ENCODE data around the gene CAPN15.

The CAPN15 gene

DNA sequence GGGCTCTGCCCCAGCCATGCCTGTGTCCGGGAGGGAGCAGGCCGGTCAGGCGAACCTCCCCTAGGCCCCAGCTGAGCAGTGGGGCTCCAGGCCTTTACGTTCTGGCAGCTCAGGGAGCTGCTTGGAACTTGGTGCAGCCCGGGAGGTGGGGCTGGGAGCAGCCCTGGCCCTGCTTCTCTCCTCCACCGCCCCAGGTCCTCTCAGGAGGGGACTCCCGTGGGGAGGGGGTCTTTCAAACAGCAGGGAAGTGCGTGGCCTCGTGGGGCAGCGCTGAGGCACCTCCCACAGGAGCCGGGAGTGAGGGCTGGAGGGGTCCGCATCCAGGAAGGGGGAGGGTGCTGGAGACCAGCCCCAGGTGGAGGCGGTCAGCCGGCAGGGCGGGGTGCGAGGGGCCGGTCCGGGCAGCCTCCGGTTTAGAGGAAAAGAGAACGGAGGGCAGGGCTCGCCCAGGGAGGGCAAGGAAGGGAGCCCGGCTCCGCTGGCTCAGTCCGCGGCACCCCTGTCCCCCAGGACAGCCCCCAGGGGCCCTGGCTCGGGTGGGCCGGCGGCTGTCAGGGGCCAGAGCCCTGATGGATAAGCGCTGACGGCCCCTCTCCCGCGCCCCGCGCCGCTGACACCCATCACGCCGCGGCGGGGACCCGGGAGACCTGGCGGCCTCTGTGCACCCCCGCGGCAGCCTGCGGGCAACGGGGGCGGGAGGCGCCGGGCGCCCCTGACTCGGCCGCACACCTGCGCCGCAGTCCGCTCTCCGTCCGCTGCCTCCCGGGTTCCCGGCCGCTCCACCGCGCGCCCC lies 32.1 kb downstream of the CAPN15 start:
- TF ChIP-seq TOX (CRISPR knock-in tag; IDR thresholded peaks at IDR 0.05; ENCODE audit: borderline replicate concordance) = no peak
- TF ChIP-seq SNAI2 (CRISPR knock-in tag; IDR thresholded peaks at IDR 0.05) = no peak
- TF ChIP-seq ZC3H10 (CRISPR knock-in tag; IDR thresholded peaks at IDR 0.05) = no peak
- no peak for TF ChIP-seq ARNTL (CRISPR knock-in tag; IDR thresholded peaks at IDR 0.05; ENCODE audit: borderline replicate concordance, low read depth)
- no peak for TF ChIP-seq OSR1 (CRISPR knock-in tag; IDR thresholded peaks at IDR 0.05)
- TF ChIP-seq ZFP3 (CRISPR knock-in tag; IDR thresholded peaks at IDR 0.05) = no peak
- TF ChIP-seq TCF4 (CRISPR knock-in tag; IDR thresholded peaks at IDR 0.05; ENCODE audit: borderline replicate concordance) = no peak
- no peak for ATAC-seq

- TF ChIP-seq BACH2 (CRISPR knock-in tag; IDR thresholded peaks at IDR 0.05; ENCODE audit: borderline replicate concordance) (no peak), TCF4 (CRISPR knock-in tag; IDR thresholded peaks at IDR 0.05; ENCODE audit: borderline replicate concordance) (no peak), ISL1 (CRISPR knock-in tag; IDR thresholded peaks at IDR 0.05) (no peak), GLIS3 (CRISPR knock-in tag; IDR thresholded peaks at IDR 0.05) (no peak), ZNF565 (CRISPR knock-in tag; conservative IDR thresholded peaks at IDR 0.05; ENCODE audit: low read depth) (no peak), POU6F1 (CRISPR knock-in tag; IDR thresholded peaks at IDR 0.05; ENCODE audit: borderline replicate concordance, low read depth) (no peak), ESRRG (CRISPR knock-in tag; IDR thresholded peaks at IDR 0.05) (no peak), ZNF70 (CRISPR knock-in tag; IDR thresholded peaks at IDR 0.05) (no peak), ARNTL (CRISPR knock-in tag; IDR thresholded peaks at IDR 0.05; ENCODE audit: borderline replicate concordance, low read depth) (no peak)
- TF ChIP-seq, protein P1, sequence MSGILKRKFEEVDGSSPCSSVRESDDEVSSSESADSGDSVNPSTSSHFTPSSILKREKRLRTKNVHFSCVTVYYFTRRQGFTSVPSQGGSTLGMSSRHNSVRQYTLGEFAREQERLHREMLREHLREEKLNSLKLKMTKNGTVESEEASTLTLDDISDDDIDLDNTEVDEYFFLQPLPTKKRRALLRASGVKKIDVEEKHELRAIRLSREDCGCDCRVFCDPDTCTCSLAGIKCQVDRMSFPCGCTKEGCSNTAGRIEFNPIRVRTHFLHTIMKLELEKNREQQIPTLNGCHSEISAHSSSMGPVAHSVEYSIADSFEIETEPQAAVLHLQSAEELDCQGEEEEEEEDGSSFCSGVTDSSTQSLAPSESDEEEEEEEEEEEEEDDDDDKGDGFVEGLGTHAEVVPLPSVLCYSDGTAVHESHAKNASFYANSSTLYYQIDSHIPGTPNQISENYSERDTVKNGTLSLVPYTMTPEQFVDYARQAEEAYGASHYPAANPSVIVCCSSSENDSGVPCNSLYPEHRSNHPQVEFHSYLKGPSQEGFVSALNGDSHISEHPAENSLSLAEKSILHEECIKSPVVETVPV (CRISPR knock-in tag; IDR thresholded peaks at IDR 0.05) = no peak
- ATAC-seq = no peak
Measured at GRCh38 chr16:560204-560700, 32.7 kb downstream of the CAPN15 start, which contains the start of gene PRR35. PRR35 (plus strand) TSS chr16:560394; CDS start chr16:563295, 2,901 bp downstream.

GRCh38 chr16:560701-561412 lies 33.3 kb downstream of the CAPN15 start:
- TF ChIP-seq ZNF565 (CRISPR knock-in tag; conservative IDR thresholded peaks at IDR 0.05; ENCODE audit: low read depth) = no peak
- TF ChIP-seq TSHZ2 (CRISPR knock-in tag; IDR thresholded peaks at IDR 0.05) = no peak
- TF ChIP-seq ZNF70 (CRISPR knock-in tag; IDR thresholded peaks at IDR 0.05) = no peak
- no peak for TF ChIP-seq BACH2 (CRISPR knock-in tag; IDR thresholded peaks at IDR 0.05; ENCODE audit: borderline replicate concordance)
- TF ChIP-seq ARNTL (CRISPR knock-in tag; IDR thresholded peaks at IDR 0.05; ENCODE audit: borderline replicate concordance, low read depth) = no peak
- no peak for TF ChIP-seq RARB (CRISPR knock-in tag; IDR thresholded peaks at IDR 0.05)
- TF ChIP-seq CSDC2 (CRISPR knock-in tag; IDR thresholded peaks at IDR 0.05) = no peak
- TF ChIP-seq ZC3H10 (CRISPR knock-in tag; IDR thresholded peaks at IDR 0.05) = no peak
- no peak for TF ChIP-seq ESRRG (CRISPR knock-in tag; IDR thresholded peaks at IDR 0.05)
- no peak for TF ChIP-seq OSR1 (CRISPR knock-in tag; IDR thresholded peaks at IDR 0.05)
- no peak for TF ChIP-seq TOX (CRISPR knock-in tag; IDR thresholded peaks at IDR 0.05; ENCODE audit: borderline replicate concordance)
- TF ChIP-seq POU6F1 (CRISPR knock-in tag; IDR thresholded peaks at IDR 0.05; ENCODE audit: borderline replicate concordance, low read depth) = no peak
- TF ChIP-seq PPARA (CRISPR knock-in tag; IDR thresholded peaks at IDR 0.05; ENCODE audit: borderline replicate concordance) = no peak
- TF ChIP-seq, protein P2, sequence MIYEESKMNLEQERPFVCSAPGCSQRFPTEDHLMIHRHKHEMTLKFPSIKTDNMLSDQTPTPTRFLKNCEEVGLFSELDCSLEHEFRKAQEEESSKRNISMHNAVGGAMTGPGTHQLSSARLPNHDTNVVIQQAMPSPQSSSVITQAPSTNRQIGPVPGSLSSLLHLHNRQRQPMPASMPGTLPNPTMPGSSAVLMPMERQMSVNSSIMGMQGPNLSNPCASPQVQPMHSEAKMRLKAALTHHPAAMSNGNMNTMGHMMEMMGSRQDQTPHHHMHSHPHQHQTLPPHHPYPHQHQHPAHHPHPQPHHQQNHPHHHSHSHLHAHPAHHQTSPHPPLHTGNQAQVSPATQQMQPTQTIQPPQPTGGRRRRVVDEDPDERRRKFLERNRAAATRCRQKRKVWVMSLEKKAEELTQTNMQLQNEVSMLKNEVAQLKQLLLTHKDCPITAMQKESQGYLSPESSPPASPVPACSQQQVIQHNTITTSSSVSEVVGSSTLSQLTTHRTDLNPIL (CRISPR knock-in tag; IDR thresholded peaks at IDR 0.05; ENCODE audit: low read depth) = no peak
- TF ChIP-seq TCF4 (CRISPR knock-in tag; IDR thresholded peaks at IDR 0.05; ENCODE audit: borderline replicate concordance) = no peak
- no peak for TF ChIP-seq ISL1 (CRISPR knock-in tag; IDR thresholded peaks at IDR 0.05)
- TF ChIP-seq ZNF8 (CRISPR knock-in tag; IDR thresholded peaks at IDR 0.05) = no peak
- no peak for TF ChIP-seq ZFP30 (CRISPR knock-in tag; IDR thresholded peaks at IDR 0.05)
- ATAC-seq = no peak
